ENCODE results near the gene PPM1G. TPM values are rescaled to one million over a fixed set of nuclear protein-coding genes. Genes with fewer than 3 reads are reported as not detected.

PPM1G gene
- total RNA-seq, 1 donor: 62.2 TPM

DNA sequence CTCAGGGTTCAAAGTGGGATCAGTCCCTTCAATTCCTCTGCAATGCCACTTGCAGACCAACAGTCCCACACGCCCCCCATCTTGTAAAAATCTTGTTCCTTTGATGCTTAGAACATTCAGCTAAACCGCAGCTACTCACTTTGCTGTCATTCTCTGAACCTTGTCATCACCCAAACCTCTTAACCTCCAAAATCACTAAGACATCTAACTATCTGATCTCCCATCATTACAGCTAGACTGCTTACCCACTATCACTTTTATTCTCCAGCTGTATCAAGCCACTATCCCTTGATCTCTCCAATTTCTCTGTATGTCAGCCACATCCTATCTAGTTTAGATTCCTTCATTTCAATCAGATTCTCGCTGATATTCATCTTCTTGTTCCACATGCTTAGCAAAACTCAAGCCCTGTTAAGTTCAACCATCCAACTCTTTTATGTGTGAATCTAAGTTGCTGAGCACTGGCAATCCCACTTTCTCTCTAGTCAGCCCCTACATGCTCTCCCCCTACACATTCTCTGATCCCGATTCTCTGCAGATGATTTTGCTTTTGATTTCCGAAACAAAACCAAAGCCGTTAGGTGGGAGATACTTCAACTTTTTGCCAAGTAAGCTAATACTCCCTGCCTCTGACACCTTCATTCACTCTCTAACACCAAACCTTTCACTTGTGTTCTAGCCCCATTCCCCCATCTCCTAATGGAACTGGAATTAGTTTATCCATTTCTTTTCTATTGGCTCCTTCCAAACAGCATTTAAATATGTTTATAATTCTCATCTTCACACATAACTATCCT is 57.4 kb downstream of the PPM1G start:
- TF ChIP-seq CTCF (IDR thresholded peaks at IDR 0.05; ENCODE audit: insufficient read depth, low read length): no peak
- no peak overlapping the region for H3K4me3 ChIP-seq (ENCODE audit: low read depth, low read length)
- DNase-seq (ENCODE audit: low read depth): no peak

DNA sequence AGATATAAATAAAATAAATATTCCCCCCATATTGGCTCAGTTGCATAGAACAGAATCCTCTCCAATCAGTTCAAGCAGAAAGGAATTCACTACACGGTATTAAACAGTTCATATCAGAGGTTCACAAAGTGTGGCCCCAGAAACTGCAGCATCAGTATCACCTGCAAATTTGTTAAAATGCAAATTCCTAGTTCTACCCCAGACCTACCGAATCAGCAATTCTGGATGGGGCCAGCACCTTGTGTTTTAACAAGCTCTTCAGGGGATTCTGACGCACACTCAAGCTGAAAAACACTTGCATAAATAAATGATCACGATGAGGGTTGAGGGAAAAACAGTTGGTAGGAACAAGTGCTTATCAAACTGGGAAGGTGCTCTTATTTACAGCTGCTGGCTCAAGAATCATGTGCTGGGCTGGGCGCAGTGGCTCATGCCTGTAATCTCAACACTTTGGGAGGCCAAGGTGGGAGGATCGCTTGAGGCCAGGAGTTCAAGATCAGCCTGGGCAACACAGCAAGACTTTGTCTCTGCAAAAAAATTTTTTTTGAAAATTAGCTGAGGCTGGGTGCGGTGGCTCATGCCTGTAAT is 59.2 kb downstream of the PPM1G start:
- TF ChIP-seq CTCF (IDR thresholded peaks at IDR 0.05; ENCODE audit: insufficient read depth, low read length): no peak
- DNase-seq (ENCODE audit: low read depth): no peak

DNA sequence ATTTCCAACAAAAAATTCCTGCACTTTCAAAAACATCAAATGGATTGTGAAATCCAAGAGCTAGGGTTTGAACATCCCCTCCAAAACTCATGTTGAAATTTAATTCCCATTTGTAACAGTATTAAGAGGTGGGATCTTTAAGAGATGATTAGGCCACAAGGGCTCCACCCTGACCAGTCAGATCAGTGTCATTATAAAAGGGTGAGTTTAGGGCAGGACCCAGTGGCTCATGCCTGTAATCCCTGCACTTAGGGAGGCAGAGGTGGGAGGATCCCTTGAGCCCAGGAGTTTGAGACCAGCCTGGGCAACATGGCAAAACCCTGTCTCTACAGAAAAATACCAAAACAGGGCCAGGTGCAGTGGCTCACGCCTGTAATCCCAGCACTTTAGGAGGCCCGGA is 61.8 kb downstream of the PPM1G start:
- no peak overlapping the region for H3K4me3 ChIP-seq (ENCODE audit: low read depth, low read length)
- no peak for TF ChIP-seq CTCF (IDR thresholded peaks at IDR 0.05; ENCODE audit: insufficient read depth, low read length)
- DNase-seq (ENCODE audit: low read depth): no peak

More for the DNA sequence above, 59.2 kb downstream of the PPM1G start:
- no peak overlapping the region for H3K4me3 ChIP-seq (ENCODE audit: low read depth, low read length)

DNA sequence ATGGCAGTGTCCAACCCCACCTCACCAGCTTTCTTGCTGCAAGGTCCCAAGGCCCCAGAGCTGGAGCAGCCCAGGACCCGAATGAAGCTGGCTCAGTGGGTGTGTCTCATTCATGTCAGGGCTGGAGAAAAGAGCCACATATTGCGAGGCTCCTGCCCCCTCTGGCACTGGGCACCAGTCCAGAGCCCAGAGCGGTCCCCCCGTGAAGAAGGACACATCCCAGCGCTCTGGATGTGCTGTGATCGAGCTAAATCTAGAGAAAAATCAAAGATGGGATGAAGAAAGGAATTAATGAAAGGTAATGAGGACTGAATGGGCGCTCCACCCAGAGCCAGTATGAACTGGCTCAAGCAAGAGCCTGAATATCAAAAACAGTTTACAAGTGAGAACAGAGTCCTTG is 73.2 kb downstream of the PPM1G start:
- no peak for DNase-seq (ENCODE audit: low read depth)
- TF ChIP-seq CTCF (IDR thresholded peaks at IDR 0.05; ENCODE audit: insufficient read depth, low read length): no peak
- H3K4me3 ChIP-seq (ENCODE audit: low read depth, low read length): no peak overlapping the region

DNA sequence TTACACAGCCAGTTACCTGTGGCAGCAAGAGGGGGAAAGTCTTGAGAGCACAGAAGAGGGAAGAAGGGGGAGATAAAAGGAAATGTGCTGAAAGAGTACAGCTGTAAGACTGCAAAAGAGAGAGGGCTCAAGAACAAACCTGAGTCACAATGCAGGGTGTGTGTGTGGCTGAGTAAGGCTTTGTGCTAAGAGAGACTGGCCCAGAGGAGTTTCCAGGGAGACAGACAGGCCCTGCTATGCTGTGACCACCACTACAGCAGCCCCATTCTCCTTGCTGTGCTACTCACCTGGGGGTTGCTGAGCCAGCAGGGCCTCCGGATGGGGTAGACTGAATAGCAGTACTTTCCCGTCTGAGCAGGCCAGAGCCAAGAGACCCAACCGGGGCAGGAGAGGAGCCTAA is 74.1 kb downstream of the PPM1G start:
- no peak for DNase-seq (ENCODE audit: low read depth)
- TF ChIP-seq CTCF (IDR thresholded peaks at IDR 0.05; ENCODE audit: insufficient read depth, low read length): no peak
- H3K4me3 ChIP-seq (ENCODE audit: low read depth, low read length): no peak overlapping the region

Other genes starting within 250 kb of the PPM1G start
- gene ATRAID, start 197.6 kb downstream of the PPM1G start, total RNA-seq (ENCODE audit: low replicate concordance): 135 and 216 TPM in 2 replicates
- 12.9 and 20.0 TPM in 2 replicates for gene SLC5A6, start 197.3 kb downstream of the PPM1G start, total RNA-seq (ENCODE audit: low replicate concordance)
- gene CAD, start 192.2 kb downstream of the PPM1G start, total RNA-seq (ENCODE audit: low replicate concordance): 28.9 and 35.5 TPM in 2 replicates
- 0.09 and 0.25 TPM in 2 replicates for gene SLC30A3, start 146.5 kb downstream of the PPM1G start, total RNA-seq (ENCODE audit: low replicate concordance)
- gene DNAJC5G, start 134.2 kb downstream of the PPM1G start, total RNA-seq (ENCODE audit: low replicate concordance): not detected in 2 replicates
- gene TRIM54, start 127.2 kb downstream of the PPM1G start, total RNA-seq (ENCODE audit: low replicate concordance): not detected in 2 replicates
- gene UCN, start 101.1 kb downstream of the PPM1G start, total RNA-seq (ENCODE audit: low replicate concordance): 0.27 and 1.1 TPM in 2 replicates
- gene MPV17, start 86.5 kb downstream of the PPM1G start, total RNA-seq (ENCODE audit: low replicate concordance): 37.7 and 92.8 TPM in 2 replicates
- 27.2 and 33.4 TPM in 2 replicates for gene GTF3C2, start 52.8 kb downstream of the PPM1G start, total RNA-seq (ENCODE audit: low replicate concordance)
- 28.5 and 29.7 TPM in 2 replicates for gene EIF2B4, start 39.3 kb downstream of the PPM1G start, total RNA-seq (ENCODE audit: low replicate concordance)
- 102 and 125 TPM in 2 replicates for gene SNX17, start 39.0 kb downstream of the PPM1G start, total RNA-seq (ENCODE audit: low replicate concordance)
- gene ZNF513, start 28.9 kb downstream of the PPM1G start, total RNA-seq (ENCODE audit: low replicate concordance): 7.3 and 19.2 TPM in 2 replicates
- gene NRBP1, start 19.0 kb upstream of the PPM1G start, total RNA-seq (ENCODE audit: low replicate concordance): 40.1 and 118 TPM in 2 replicates
- gene KRTCAP3, start 32.8 kb upstream of the PPM1G start, total RNA-seq (ENCODE audit: low replicate concordance): not detected in 2 replicates
- gene IFT172, start 80.2 kb upstream of the PPM1G start, total RNA-seq (ENCODE audit: low replicate concordance): 24.4 and 25.7 TPM in 2 replicates
- gene FNDC4, start 85.6 kb upstream of the PPM1G start, total RNA-seq (ENCODE audit: low replicate concordance): 7.3 and 45.8 TPM in 2 replicates
- gene GCKR, start 87.2 kb upstream of the PPM1G start, total RNA-seq (ENCODE audit: low replicate concordance): 4.5 and 4.9 TPM in 2 replicates
- gene ZNF512, start 173.5 kb upstream of the PPM1G start, total RNA-seq (ENCODE audit: low replicate concordance): 32.2 and 34.7 TPM in 2 replicates
- 3.6 and 7.0 TPM in 2 replicates for gene CCDC121, start 219.4 kb upstream of the PPM1G start, total RNA-seq (ENCODE audit: low replicate concordance)
- gene GPN1, start 219.5 kb upstream of the PPM1G start, total RNA-seq (ENCODE audit: low replicate concordance): 40.2 and 49.0 TPM in 2 replicates